ENCODE data around the gene RBM28. TPM values are rescaled to one million over a fixed set of nuclear protein-coding genes. Genes with fewer than 3 reads are reported as not detected.

RBM28 gene
- total and polyA plus RNA-seq, 2 of the 8 experiments (the other 6 are each of a cell fraction or from before 2014, with no cell fraction given): 12.8 to 65.3 TPM

DNA sequence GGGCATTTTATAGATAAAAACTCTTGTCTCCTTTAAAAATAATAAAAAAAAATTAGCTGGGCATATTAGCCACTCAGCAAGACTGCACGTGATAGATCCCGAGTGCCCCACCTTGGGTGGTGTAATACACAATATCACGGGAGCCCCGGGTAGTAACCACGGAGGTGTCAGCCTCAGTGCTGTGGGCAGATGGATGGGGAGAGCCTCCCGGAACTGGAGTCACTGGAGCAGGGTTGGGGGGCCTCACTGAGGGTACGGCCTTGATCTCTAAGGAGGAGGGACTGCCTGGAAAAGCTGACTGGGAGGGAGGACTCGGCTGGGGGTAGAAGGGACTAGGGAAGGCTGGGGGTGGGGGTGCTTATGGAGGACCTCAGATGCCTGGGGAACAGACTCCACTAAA is 90.0 kb downstream of the RBM28 start:
- no peaks in the 10 kb centered on the region for H3K4me1 ChIP-seq (replicated peaks in 1 of 4; ENCODE audit: control insufficient read depth in 3 of 4, insufficient read depth in 4 of 4, low read length in 3 of 4)
- no peak overlapping the region for H2BK120ac ChIP-seq (replicated peaks; ENCODE audit: low read depth, low read length)
- no peak overlapping the region for H3K23ac ChIP-seq (ENCODE audit: insufficient read length)
- H2BK5ac ChIP-seq (ENCODE audit: low read depth, low read length): no peak overlapping the region
- H3K14ac ChIP-seq (ENCODE audit: insufficient read length): no peak overlapping the region
- H4K5ac ChIP-seq (ENCODE audit: insufficient read length, low read depth, low read length): no peak overlapping the region
- no peak overlapping the region for H3K18ac ChIP-seq (ENCODE audit: extremely low read depth, low read length)
- DNase-seq (ENCODE audit: low read depth in 1 of 2, low spot score in 2 of 2) (no peak), FAIRE-seq (no peak)
- H3K23me2 ChIP-seq (ENCODE audit: low read depth, low read length): no peaks in the 10 kb centered on the region
- H3K9me3 ChIP-seq (ENCODE audit: insufficient read depth in 2 of 2, low read depth in 1 of 2, low read length in 1 of 2): 0 out of 4 replicates have a peak, but pooled peaks cover 0 to 3% of the 10 kb centered on the region in 2 experiments
- H4K91ac ChIP-seq (replicated peaks; ENCODE audit: insufficient read length, low read length): no peak overlapping the region
- no peak overlapping the region for H2BK15ac ChIP-seq (ENCODE audit: low read length)
- H3K79me2 ChIP-seq (ENCODE audit: control insufficient read depth in 1 of 2, insufficient read depth in 2 of 2, low read length in 2 of 2): no peaks in the 10 kb centered on the region
- H2BK20ac ChIP-seq (ENCODE audit: low read length): no peak overlapping the region
- H3K56ac ChIP-seq (replicated peaks; ENCODE audit: insufficient read length, low read depth, low read length): no peak overlapping the region
- H2BK12ac ChIP-seq (ENCODE audit: low read depth, low read length): no peak overlapping the region
- H2AFZ ChIP-seq (ENCODE audit: low read length): no peak overlapping the region
- no peak overlapping the region; the same call in 1 of the 2 replicates for H4K8ac ChIP-seq (ENCODE audit: extremely low read depth, insufficient read depth, low read length)
- ChIA-PET CTCF (ENCODE audit: partially characterized antibody) (interaction anchor here (1.0 to 1.4 kb wide), 2 partner anchors 20 to 69 kb away, joined by 3 to 6 read pairs; no protein-coding TSS in a partner anchor), POLR2A (ENCODE audit: partially characterized antibody) (interaction anchor here (5.8 kb wide), 1 partner anchor 13 kb away, joined by 23 read pairs; no protein-coding TSS in a partner anchor)
- no peaks in the 10 kb centered on the region for H4K20me1 ChIP-seq (replicated peaks in 1 of 2; ENCODE audit: control insufficient read depth in 1 of 2, insufficient read depth in 2 of 2, low read length in 2 of 2)
- H3K4ac ChIP-seq (replicated peaks; ENCODE audit: insufficient read length, low read depth, low read length): no peak overlapping the region
- 90% methylated on average over 7 of the region's 8 CpGs; no CpG with 5 or more reads in 1 of the 2 experiments for WGBS, 2 experiments (ENCODE audit: extremely low coverage in 1 of 2, insufficient coverage in 1 of 2, insufficient read length in 1 of 2, insufficient replicate concordance in 2 of 2, low coverage in 1 of 2, low lambda C conversion rate in 2 of 2, missing lambda C conversion rate in 1 of 2)
- H3K79me1 ChIP-seq (ENCODE audit: low read depth, low read length): no peaks in the 10 kb centered on the region
- no peak overlapping the region for H3K4me3 ChIP-seq (ENCODE audit: extremely low read depth in 1 of 4, insufficient read depth in 2 of 4, low read depth in 3 of 4, low read length in 4 of 4)
- H3K27me3 ChIP-seq (replicated peaks in 1 of 4; ENCODE audit: control insufficient read depth in 3 of 4, extremely low read depth in 1 of 4, insufficient read depth in 3 of 4, low read length in 3 of 4): no peaks in the 10 kb centered on the region
- TF ChIP-seq CREB1 (IDR thresholded peaks at IDR 0.05) (no peak), SP2 (IDR thresholded peaks at IDR 0.05; ENCODE audit: low read length) (no peak), CEBPB (IDR thresholded peaks at IDR 0.05; ENCODE audit: low read depth, low read length) (no peak), KDM5A (IDR thresholded peaks at IDR 0.05; ENCODE audit: low read length) (no peak), KDM1A (IDR thresholded peaks at IDR 0.05; ENCODE audit: borderline replicate concordance, low read length) (no peak)
- H3K27ac ChIP-seq (ENCODE audit: low read depth, low read length): no peak overlapping the region
- no peak overlapping the region for H3K9ac ChIP-seq (replicated peaks in 1 of 4; ENCODE audit: extremely low read depth in 1 of 4, low read depth in 3 of 4, low read length in 3 of 4)
- no peak overlapping the region for H2AK5ac ChIP-seq (ENCODE audit: low read depth, low read length)
- H3K4me2 ChIP-seq (ENCODE audit: insufficient read depth in 1 of 2, low read depth in 2 of 2, low read length in 2 of 2): no peak overlapping the region
- no peaks in the 10 kb centered on the region for H3K36me3 ChIP-seq (ENCODE audit: control insufficient read depth in 2 of 4, insufficient read depth in 4 of 4, low read length in 3 of 4)
